ENCODE results near the gene ZDHHC24. TPM values are rescaled to one million over a fixed set of nuclear protein-coding genes. Genes with fewer than 3 reads are reported as not detected.

The ZDHHC24 gene
- total RNA-seq, 4 donors from 2014 or later: 0.29 to 11.9 (median 8.9) TPM

DNA sequence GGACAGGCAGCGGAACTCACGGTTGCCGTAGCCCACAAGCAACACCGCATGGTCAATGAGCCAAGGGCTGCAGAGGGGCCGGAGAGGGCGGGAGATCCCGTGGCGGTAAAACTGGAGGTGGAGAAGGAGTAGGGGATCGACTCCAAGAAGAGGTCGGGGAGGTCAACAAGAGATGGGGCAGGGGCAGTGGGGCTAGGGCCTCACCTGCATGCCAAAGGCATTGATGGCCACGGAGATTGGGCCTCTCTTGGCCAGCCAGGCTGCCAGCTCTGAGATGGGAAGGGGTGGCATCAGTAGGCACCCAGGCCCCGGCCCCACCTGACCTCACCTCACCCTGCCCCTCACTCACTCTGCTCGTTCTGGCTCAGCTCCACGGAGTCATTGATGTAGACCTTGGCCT is 18.7 kb upstream of the ZDHHC24 start:
- H3K27me3 ChIP-seq: no peaks in the 10 kb centered on the region
- H3K4me1 ChIP-seq: peaks cover 0 to 5% of the 10 kb centered on the region in 2 donors
- H3K36me3 ChIP-seq: no peaks in the 10 kb centered on the region
- no peak for DNase-seq
- intact Hi-C loops (cut with DNase I; ENCODE audit: low total_unique reads): no loop called here
- H3K4me3 ChIP-seq: no peak overlapping the region
- TF ChIP-seq, protein P1, sequence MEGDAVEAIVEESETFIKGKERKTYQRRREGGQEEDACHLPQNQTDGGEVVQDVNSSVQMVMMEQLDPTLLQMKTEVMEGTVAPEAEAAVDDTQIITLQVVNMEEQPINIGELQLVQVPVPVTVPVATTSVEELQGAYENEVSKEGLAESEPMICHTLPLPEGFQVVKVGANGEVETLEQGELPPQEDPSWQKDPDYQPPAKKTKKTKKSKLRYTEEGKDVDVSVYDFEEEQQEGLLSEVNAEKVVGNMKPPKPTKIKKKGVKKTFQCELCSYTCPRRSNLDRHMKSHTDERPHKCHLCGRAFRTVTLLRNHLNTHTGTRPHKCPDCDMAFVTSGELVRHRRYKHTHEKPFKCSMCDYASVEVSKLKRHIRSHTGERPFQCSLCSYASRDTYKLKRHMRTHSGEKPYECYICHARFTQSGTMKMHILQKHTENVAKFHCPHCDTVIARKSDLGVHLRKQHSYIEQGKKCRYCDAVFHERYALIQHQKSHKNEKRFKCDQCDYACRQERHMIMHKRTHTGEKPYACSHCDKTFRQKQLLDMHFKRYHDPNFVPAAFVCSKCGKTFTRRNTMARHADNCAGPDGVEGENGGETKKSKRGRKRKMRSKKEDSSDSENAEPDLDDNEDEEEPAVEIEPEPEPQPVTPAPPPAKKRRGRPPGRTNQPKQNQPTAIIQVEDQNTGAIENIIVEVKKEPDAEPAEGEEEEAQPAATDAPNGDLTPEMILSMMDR (IDR thresholded peaks at IDR 0.05): no peak
- TF ChIP-seq POLR2A (IDR thresholded peaks at IDR 0.05): no peak
- H3K27ac ChIP-seq: no peak overlapping the region
- H3K9me3 ChIP-seq: no peaks in the 10 kb centered on the region

DNA sequence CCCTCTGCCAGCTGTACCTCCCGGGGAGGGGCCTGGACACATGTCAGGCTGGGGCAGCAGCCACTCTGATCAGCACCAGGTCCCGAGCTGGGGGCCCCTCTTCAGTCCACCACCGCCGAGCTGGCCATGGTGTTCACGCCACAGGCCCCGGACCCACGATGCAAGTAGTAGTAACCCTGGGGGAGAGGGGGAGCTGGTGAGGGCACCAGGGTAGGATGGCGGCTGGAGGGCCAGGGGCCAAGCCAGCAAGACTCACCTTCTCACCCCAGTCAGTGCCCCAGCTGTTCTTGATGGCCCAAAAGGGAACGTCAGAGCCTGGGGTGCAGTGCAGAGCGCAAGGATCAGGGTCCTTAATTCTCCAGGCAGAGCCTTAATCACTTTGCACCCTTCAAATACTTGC is 18.0 kb upstream of the ZDHHC24 start:
- Histone ChIP-seq H3K4me3 (no peak overlapping the region), H3K9me3 (no peaks in the 10 kb centered on the region), H3K27me3 (no peaks in the 10 kb centered on the region), H3K27ac (no peak overlapping the region), H3K4me1 (peaks cover 0 to 5% of the 10 kb centered on the region in 2 donors), H3K36me3 (no peaks in the 10 kb centered on the region)
- TF ChIP-seq POLR2A (IDR thresholded peaks at IDR 0.05): no peak
- TF ChIP-seq, protein P1 (IDR thresholded peaks at IDR 0.05): no peak
- intact Hi-C loops (cut with DNase I; ENCODE audit: low total_unique reads): no loop called here
- DNase-seq: no peak

DNA sequence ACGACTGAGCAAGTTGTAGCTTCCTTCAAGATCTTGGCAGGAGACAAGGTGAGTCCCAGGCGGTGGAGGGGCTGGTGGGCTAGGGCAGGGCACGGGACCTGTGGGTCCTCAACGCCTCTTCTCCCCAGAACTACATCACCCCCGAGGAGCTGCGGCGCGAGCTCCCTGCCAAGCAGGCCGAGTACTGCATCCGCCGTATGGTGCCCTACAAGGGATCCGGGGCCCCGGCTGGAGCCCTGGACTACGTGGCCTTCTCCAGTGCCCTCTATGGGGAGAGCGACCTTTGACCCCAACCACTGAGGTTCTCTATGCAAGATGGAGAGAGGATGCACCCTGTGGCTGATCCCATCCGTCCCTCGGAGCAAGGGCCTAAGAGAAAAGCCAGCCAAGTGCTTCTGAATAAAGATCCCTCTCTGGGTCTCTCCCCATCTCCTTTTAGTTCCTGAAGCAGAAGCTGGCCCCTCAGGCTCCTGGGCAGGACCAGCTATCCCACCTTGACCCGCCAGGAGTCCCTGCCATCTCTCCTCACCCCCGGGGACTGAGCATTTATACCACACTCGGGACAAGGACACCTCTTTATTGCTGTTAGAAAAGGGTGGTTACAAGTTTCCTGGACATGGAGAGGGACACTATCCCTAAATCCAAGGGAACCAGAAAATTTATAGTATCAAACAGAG is 17.2 kb upstream of the ZDHHC24 start:
- H3K27me3 ChIP-seq: no peaks in the 10 kb centered on the region
- intact Hi-C loops (cut with DNase I; ENCODE audit: low total_unique reads): no loop called here
- TF ChIP-seq, protein P1 (IDR thresholded peaks at IDR 0.05): no peak
- no peak for TF ChIP-seq POLR2A (IDR thresholded peaks at IDR 0.05)
- no peak overlapping the region for H3K27ac ChIP-seq
- H3K4me3 ChIP-seq: no peak overlapping the region
- no peak for DNase-seq
- H3K4me1 ChIP-seq: peaks cover 0 to 5% of the 10 kb centered on the region in 2 donors
- H3K9me3 ChIP-seq: no peaks in the 10 kb centered on the region
- H3K36me3 ChIP-seq: no peaks in the 10 kb centered on the region

DNA sequence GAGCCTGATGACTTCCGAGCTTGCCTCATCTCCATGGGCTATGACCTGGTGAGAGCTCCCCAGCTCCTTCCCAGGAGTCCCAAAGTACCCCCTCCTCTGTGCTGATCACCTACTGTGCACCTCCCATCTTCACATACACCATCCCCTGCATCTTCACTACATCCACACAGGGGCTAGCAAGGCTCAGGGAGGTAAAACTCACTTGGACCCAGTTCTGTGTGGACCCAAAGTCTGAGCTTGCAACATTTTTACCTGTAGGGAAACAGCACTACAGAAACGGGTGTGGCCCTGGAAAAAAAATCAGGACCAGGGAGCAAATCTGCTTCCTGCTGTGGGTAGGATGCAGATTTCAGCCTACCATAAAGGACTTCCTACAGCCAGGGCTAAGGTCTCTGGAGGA is 16.4 kb upstream of the ZDHHC24 start:
- intact Hi-C loops (cut with DNase I; ENCODE audit: low total_unique reads): no loop called here
- Histone ChIP-seq H3K4me3 (no peak overlapping the region), H3K4me1 (peaks cover 0 to 1% of the 10 kb centered on the region in 2 donors), H3K27ac (no peak overlapping the region), H3K36me3 (no peaks in the 10 kb centered on the region), H3K9me3 (no peaks in the 10 kb centered on the region), H3K27me3 (no peaks in the 10 kb centered on the region)
- DNase-seq: no peak
- no peak for TF ChIP-seq POLR2A (IDR thresholded peaks at IDR 0.05)
- TF ChIP-seq, protein P1 (IDR thresholded peaks at IDR 0.05): no peak

DNA sequence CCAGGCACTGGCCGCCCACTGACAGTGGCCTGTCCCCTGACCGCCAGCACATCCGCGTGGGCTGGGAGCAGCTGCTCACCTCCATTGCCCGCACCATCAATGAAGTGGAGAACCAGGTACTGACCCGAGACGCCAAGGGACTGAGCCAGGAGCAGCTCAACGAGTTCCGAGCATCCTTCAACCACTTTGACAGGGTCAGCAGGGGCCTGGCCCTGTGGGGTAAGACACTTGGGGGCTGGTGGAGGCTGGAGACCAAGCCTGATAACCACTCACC is 16.1 kb upstream of the ZDHHC24 start:
- DNase-seq: no peak
- Histone ChIP-seq H3K9me3 (no peaks in the 10 kb centered on the region), H3K4me3 (no peak overlapping the region), H3K27me3 (no peaks in the 10 kb centered on the region), H3K4me1 (no peaks in the 10 kb centered on the region), H3K36me3 (no peaks in the 10 kb centered on the region), H3K27ac (no peak overlapping the region)
- intact Hi-C loops (cut with DNase I; ENCODE audit: low total_unique reads): no loop called here
- TF ChIP-seq, protein P1 (IDR thresholded peaks at IDR 0.05): no peak
- TF ChIP-seq POLR2A (IDR thresholded peaks at IDR 0.05): no peak

All from uterus (tissue), 4 donors.